ENCODE measurements around the gene RNASEH2A. TPM values are rescaled to one million over a fixed set of nuclear protein-coding genes. Genes with fewer than 3 reads are reported as not detected.

The RNASEH2A gene
- total RNA-seq, 2 experiments from 2014 or later: 40.3 to 44.1 TPM

GRCh38 chr19:12784394-12784870 lies 22.0 kb upstream of the RNASEH2A start:
- DNase-seq (no peak), ATAC-seq (peak; percentile 1)
- Mint-ChIP-seq H3K27me3 (no peaks in the 10 kb centered on the region), H3K4me1 (ENCODE audit: low read depth) (peaks cover 34% of the 10 kb centered on the region), H3K9me3 (no peaks in the 10 kb centered on the region), H3K27ac (no peak overlapping the region), H3K36me3 (ENCODE audit: low read depth) (no peaks in the 10 kb centered on the region), H3K4me3 (no peak overlapping the region)
- ChIA-PET POLR2A (interaction anchor here (2.4 kb wide), 1 partner anchor 15 kb away, joined by 10 read pairs; no protein-coding TSS in a partner anchor), CTCF (interaction anchor here (9.2 kb wide), 1 partner anchor 12 kb away, joined by 326 read pairs; the partner anchor contains the start of genes JUNB, PRDX2 and THSD8)
- intact Hi-C loops (cut with micrococcal nuclease): no loop called here
- no peak for TF ChIP-seq CTCF (IDR thresholded peaks at IDR 0.05)

- H3K4me1 Mint-ChIP-seq (ENCODE audit: low read depth): peaks cover 29% of the 10 kb centered on the region
- ATAC-seq (no peak), DNase-seq (peak; percentile 63)
- POLR2A ChIA-PET: interaction anchor here (1.4 kb wide), 1 partner anchor 11 kb away, joined by 7 read pairs; no protein-coding TSS in a partner anchor
- H3K27me3 Mint-ChIP-seq: no peaks in the 10 kb centered on the region
- CTCF ChIA-PET: interaction anchor here (1.2 to 3.8 kb wide), 2 partner anchors 11 to 24 kb away, joined by 4 to 20 read pairs; no protein-coding TSS in a partner anchor
- no peak for TF ChIP-seq CTCF (IDR thresholded peaks at IDR 0.05)
- H3K36me3 Mint-ChIP-seq (ENCODE audit: low read depth): no peaks in the 10 kb centered on the region
- H3K4me3 Mint-ChIP-seq: no peak overlapping the region
- no peak overlapping the region for H3K27ac Mint-ChIP-seq
- intact Hi-C loops (cut with micrococcal nuclease): no loop called here
- H3K9me3 Mint-ChIP-seq: no peaks in the 10 kb centered on the region
Observed at GRCh38 chr19:12784871-12785430, 21.4 kb upstream of the RNASEH2A start.

- H3K4me3 Mint-ChIP-seq: no peak overlapping the region
- no peaks in the 10 kb centered on the region for H3K9me3 Mint-ChIP-seq
- no peaks in the 10 kb centered on the region for H3K27me3 Mint-ChIP-seq
- peaks cover 29% of the 10 kb centered on the region for H3K4me1 Mint-ChIP-seq (ENCODE audit: low read depth)
- ChIA-PET CTCF (interaction anchor here (1.2 to 3.8 kb wide), 3 partner anchors 9 to 25 kb away, joined by 4 to 20 read pairs (median 4); no protein-coding TSS in a partner anchor), POLR2A (interaction anchor here (1.1 to 1.4 kb wide), 3 partner anchors 9 to 57 kb away, joined by 5 to 7 read pairs (median 6); no protein-coding TSS in a partner anchor)
- H3K27ac Mint-ChIP-seq: no peak overlapping the region
- no peak for DNase-seq
- no peak for TF ChIP-seq CTCF (IDR thresholded peaks at IDR 0.05)
- ATAC-seq: no peak
- no peaks in the 10 kb centered on the region for H3K36me3 Mint-ChIP-seq (ENCODE audit: low read depth)
- intact Hi-C loops (cut with micrococcal nuclease): no loop called here
Observed at GRCh38 chr19:12785431-12786031, 20.9 kb upstream of the RNASEH2A start.

- Mint-ChIP-seq H3K4me1 (ENCODE audit: low read depth) (peaks cover 34% of the 10 kb centered on the region), H3K27me3 (no peaks in the 10 kb centered on the region), H3K36me3 (ENCODE audit: low read depth) (no peaks in the 10 kb centered on the region), H3K4me3 (no peak overlapping the region), H3K27ac (peak overlapping the region; percentile 77), H3K9me3 (no peaks in the 10 kb centered on the region)
- DNase-seq (peak; percentile 29), ATAC-seq (no peak)
- no peak for TF ChIP-seq CTCF (IDR thresholded peaks at IDR 0.05)
- POLR2A ChIA-PET: interaction anchor here (1.1 to 1.4 kb wide), 3 partner anchors 9 to 57 kb away, joined by 5 to 7 read pairs (median 6); no protein-coding TSS in a partner anchor
- CTCF ChIA-PET: interaction anchor here (1.2 to 3.8 kb wide), 3 partner anchors 9 to 26 kb away, joined by 4 to 20 read pairs (median 4); no protein-coding TSS in a partner anchor
- intact Hi-C loops (cut with micrococcal nuclease): no loop called here
Observed at GRCh38 chr19:12786141-12786870, 20.1 kb upstream of the RNASEH2A start.

Data from activated CD8-positive, alpha-beta T cell treated with anti-CD3 and anti-CD28 coated beads for 36 hours (primary cell).